Prostate gland (tissue), 2 donors: ENCODE results near the gene LRRC4C.

Experiments
- POLR2A ChIP-seq: fragments of 450-650 bp; IDR thresholded peaks from one replicate; pipeline ENCODE4 v1.6.1; 2016; ENCODE audit warnings: antibody characterized with exemption, mild to moderate bottlenecking
- POLR2AphosphoS5 ChIP-seq: sonication (generic); formaldehyde crosslinking; IDR thresholded peaks from one replicate; pipeline ENCODE4 v1.6.1; 2017; ENCODE audit warnings: antibody characterized with exemption
- TF ChIP-seq, protein P1 (sequence below), 4 experiments: fragments of 200-600 bp in 2 of 4; fragments of 450-650 bp in 2 of 4; sonication (generic) in 2 of 4; IDR thresholded peaks; 1 replicate in 3 of 4; 2 replicates in 1 of 4; pipeline ENCODE4 v1.5.1; 2016 to 2019; ENCODE audit warnings: antibody characterized with exemption in 4 of 4, mild to moderate bottlenecking in 2 of 4, moderate library complexity in 2 of 4

GRCh38 chr11:41499429-41499828 is 40.0 kb upstream of the LRRC4C start:
- TF ChIP-seq, protein P1, sequence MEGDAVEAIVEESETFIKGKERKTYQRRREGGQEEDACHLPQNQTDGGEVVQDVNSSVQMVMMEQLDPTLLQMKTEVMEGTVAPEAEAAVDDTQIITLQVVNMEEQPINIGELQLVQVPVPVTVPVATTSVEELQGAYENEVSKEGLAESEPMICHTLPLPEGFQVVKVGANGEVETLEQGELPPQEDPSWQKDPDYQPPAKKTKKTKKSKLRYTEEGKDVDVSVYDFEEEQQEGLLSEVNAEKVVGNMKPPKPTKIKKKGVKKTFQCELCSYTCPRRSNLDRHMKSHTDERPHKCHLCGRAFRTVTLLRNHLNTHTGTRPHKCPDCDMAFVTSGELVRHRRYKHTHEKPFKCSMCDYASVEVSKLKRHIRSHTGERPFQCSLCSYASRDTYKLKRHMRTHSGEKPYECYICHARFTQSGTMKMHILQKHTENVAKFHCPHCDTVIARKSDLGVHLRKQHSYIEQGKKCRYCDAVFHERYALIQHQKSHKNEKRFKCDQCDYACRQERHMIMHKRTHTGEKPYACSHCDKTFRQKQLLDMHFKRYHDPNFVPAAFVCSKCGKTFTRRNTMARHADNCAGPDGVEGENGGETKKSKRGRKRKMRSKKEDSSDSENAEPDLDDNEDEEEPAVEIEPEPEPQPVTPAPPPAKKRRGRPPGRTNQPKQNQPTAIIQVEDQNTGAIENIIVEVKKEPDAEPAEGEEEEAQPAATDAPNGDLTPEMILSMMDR (IDR thresholded peaks at IDR 0.05), result no peak
- no peak for TF ChIP-seq POLR2AphosphoS5
- TF ChIP-seq POLR2A, result no peak
